ENCODE data around the gene PINK1. TPM values are rescaled to one million over a fixed set of nuclear protein-coding genes. Genes with fewer than 3 reads are reported as not detected.

The PINK1 gene
- total RNA-seq, 1 experiment from 2014 or later, result 17.0 TPM

- WGBS (ENCODE audit: extremely low coverage, insufficient read length, low lambda C conversion rate), result no CpG with 5 or more reads among the region's 3 CpGs
- no peak overlapping the region for H3K14ac ChIP-seq (ENCODE audit: insufficient read depth, low read length)
- H3K9ac ChIP-seq (ENCODE audit: extremely low read depth, insufficient read length, low read length), result peak overlapping the region; percentile 91
- H3K27me3 ChIP-seq (ENCODE audit: insufficient read depth, low read length), result no peaks in the 10 kb centered on the region
- H2BK20ac ChIP-seq (ENCODE audit: low read depth, low read length, poor library complexity, severe bottlenecking), result no peak overlapping the region
- no peak overlapping the region for H2AFZ ChIP-seq (ENCODE audit: low read length)
- no peak overlapping the region for H3K4ac ChIP-seq (ENCODE audit: low read depth, low read length)
- no peak overlapping the region for H2BK120ac ChIP-seq (ENCODE audit: low read depth, low read length, poor library complexity, severe bottlenecking)
- H3K23ac ChIP-seq (ENCODE audit: insufficient read length, low read depth, low read length), result no peak overlapping the region
- H3K79me1 ChIP-seq (ENCODE audit: insufficient read depth, low read depth, low read length, poor library complexity, severe bottlenecking), result peaks cover 7% of the 10 kb centered on the region
- peak overlapping the region; percentile 98 for H3K4me2 ChIP-seq (ENCODE audit: insufficient read depth, insufficient read length, low read length)
- no peak overlapping the region for H4K8ac ChIP-seq (replicated peaks; ENCODE audit: insufficient read length, low read depth, low read length)
- H2BK15ac ChIP-seq (ENCODE audit: low read depth, low read length), result no peak overlapping the region
- H3K23me2 ChIP-seq (ENCODE audit: insufficient read length, low read depth, low read length, poor library complexity, severe bottlenecking), result peaks cover 5% of the 10 kb centered on the region
- no peak overlapping the region for H3K56ac ChIP-seq (ENCODE audit: insufficient read length, low read depth, low read length)
- H4K91ac ChIP-seq (ENCODE audit: insufficient read length, low read depth, low read length), result no peak overlapping the region
- Mint-ChIP-seq H3K27me3 (ENCODE audit: low read depth) (no peaks in the 10 kb centered on the region), H3K27ac (peak overlapping the region in 2 of 3 experiments; percentile 98 to 99; a peak in 4 of 7 replicates), H3K4me3 (peak overlapping the region; percentile 99 to 100), H3K36me3 (ENCODE audit: insufficient read depth in 1 of 3, low read depth in 3 of 3) (peaks cover 17 to 39% (median 37%) of the 10 kb centered on the region in 3 experiments), H3K9me3 (no peaks in the 10 kb centered on the region), H3K4me1 (peaks cover 24% of the 10 kb centered on the region in 2 experiments)
- H3K4me1 ChIP-seq (ENCODE audit: insufficient read depth, low read length), result peaks cover 2% of the 10 kb centered on the region; the same call in 1 of the 2 replicates
- H3T11ph ChIP-seq (ENCODE audit: low read length), result no peak overlapping the region
- no peak overlapping the region for H3K27ac ChIP-seq (ENCODE audit: insufficient read length, low read depth, low read length)
- no peak overlapping the region for H2BK12ac ChIP-seq (ENCODE audit: insufficient read length, low read depth, low read length)
- H2BK5ac ChIP-seq (ENCODE audit: insufficient read length, low read length), result no peak overlapping the region
- no peak for DNase-seq
- no peaks in the 10 kb centered on the region for H3K9me3 ChIP-seq (ENCODE audit: control insufficient read depth, low read depth, low read length)
- no peak overlapping the region for H4K5ac ChIP-seq (ENCODE audit: insufficient read length, low read depth, low read length)
- H3K18ac ChIP-seq (ENCODE audit: insufficient read length, low read depth, low read length), result no peak overlapping the region
- peaks cover 19% of the 10 kb centered on the region for H3K79me2 ChIP-seq (ENCODE audit: insufficient read depth, low read length)
- no peak overlapping the region for H2AK5ac ChIP-seq (ENCODE audit: insufficient read length, low read length)
- no peak for TF ChIP-seq CTCF (conservative IDR thresholded peaks at IDR 0.05)
- no peaks in the 10 kb centered on the region for H4K20me1 ChIP-seq (ENCODE audit: control insufficient read depth, insufficient read depth, insufficient read length)
Measured at GRCh38 chr1:20660363-20660762, 27.1 kb downstream of the PINK1 start.
